ENCODE results near the gene PAK1IP1.

The PAK1IP1 gene

DNA sequence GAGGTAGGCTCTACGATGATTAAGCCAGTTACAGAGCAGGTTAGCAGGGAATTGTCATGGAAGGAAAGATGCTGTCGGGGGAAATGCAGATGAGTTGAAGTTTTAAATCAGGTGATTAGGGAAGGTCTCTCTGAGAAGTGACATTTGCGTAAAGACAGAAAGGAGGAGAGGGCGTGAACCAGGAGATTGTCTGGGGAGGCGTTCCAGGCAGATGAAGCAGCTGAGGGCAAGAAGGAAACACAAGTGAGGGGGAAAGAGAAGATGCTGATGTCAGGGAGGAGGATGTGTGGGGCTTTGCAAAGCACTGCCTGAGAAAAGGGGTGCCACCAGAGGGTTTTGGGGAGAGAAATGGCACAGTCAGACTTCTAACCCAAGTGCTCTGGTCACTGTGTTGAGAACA is 50.3 kb downstream of the PAK1IP1 start:
- H3K4me2 ChIP-seq (ENCODE audit: low read depth, low read length, poor library complexity, severe bottlenecking), result no peak overlapping the region

DNA sequence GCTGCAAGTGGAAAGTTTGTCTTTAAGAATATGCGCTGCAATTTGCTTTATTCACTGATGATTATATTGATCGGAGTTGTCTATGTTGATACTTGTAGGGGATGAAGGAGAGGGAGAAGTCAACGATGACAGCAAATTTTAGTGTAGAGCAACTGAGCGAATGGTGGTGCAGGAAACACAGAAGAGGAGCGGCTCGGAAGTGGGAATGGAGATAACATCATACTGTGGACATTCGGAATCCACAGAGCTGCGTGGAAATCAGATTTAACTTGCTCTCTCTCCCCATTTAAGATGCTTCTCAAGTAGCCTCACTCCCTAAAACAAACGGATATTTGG is 52.1 kb downstream of the PAK1IP1 start:
- H3K79me2 ChIP-seq (ENCODE audit: insufficient read depth, low read length), result peaks cover 51% of the 10 kb centered on the region
- no peaks in the 10 kb centered on the region for H3K9me2 ChIP-seq (replicated peaks; ENCODE audit: low read depth, low read length)
- H3K4me2 ChIP-seq (ENCODE audit: low read depth, low read length, poor library complexity, severe bottlenecking), result peak overlapping the region; percentile 89
- peak overlapping the region; percentile 68 for H2AFZ ChIP-seq (ENCODE audit: low read length)
- TF ChIP-seq, protein P1, sequence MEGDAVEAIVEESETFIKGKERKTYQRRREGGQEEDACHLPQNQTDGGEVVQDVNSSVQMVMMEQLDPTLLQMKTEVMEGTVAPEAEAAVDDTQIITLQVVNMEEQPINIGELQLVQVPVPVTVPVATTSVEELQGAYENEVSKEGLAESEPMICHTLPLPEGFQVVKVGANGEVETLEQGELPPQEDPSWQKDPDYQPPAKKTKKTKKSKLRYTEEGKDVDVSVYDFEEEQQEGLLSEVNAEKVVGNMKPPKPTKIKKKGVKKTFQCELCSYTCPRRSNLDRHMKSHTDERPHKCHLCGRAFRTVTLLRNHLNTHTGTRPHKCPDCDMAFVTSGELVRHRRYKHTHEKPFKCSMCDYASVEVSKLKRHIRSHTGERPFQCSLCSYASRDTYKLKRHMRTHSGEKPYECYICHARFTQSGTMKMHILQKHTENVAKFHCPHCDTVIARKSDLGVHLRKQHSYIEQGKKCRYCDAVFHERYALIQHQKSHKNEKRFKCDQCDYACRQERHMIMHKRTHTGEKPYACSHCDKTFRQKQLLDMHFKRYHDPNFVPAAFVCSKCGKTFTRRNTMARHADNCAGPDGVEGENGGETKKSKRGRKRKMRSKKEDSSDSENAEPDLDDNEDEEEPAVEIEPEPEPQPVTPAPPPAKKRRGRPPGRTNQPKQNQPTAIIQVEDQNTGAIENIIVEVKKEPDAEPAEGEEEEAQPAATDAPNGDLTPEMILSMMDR (conservative IDR thresholded peaks at IDR 0.05; ENCODE audit: low read length), result no peak
- no peak for TF ChIP-seq EZH2phosphoT487 (IDR thresholded peaks at IDR 0.05; ENCODE audit: borderline replicate concordance)
- no peaks in the 10 kb centered on the region for H3F3A ChIP-seq (ENCODE audit: low read depth)
- no peaks in the 10 kb centered on the region for H3K36me3 ChIP-seq (ENCODE audit: insufficient read depth, low read length)
- peak overlapping the region; percentile 78 for H3K4me3 ChIP-seq (ENCODE audit: low read length, poor library complexity, severe bottlenecking)
- H3K27me3 ChIP-seq (ENCODE audit: insufficient read depth, low read length, poor library complexity, severe bottlenecking), result no peaks in the 10 kb centered on the region
- no peaks in the 10 kb centered on the region for H3K9me3 ChIP-seq (ENCODE audit: insufficient read depth, low read depth, low read length)
- peaks cover 23% of the 10 kb centered on the region for H4K20me1 ChIP-seq (ENCODE audit: insufficient read depth, low read length, poor library complexity, severe bottlenecking)
- H3K4me1 ChIP-seq (ENCODE audit: insufficient read depth, low read length, poor library complexity, severe bottlenecking), result peaks cover 47% of the 10 kb centered on the region
- H3K9ac ChIP-seq (ENCODE audit: low read depth, low read length, poor library complexity, severe bottlenecking), result peak overlapping the region; percentile 85

More for the DNA sequence above, 50.3 kb downstream of the PAK1IP1 start:
- Histone ChIP-seq H3K27me3 (ENCODE audit: insufficient read depth, low read length, poor library complexity, severe bottlenecking) (no peaks in the 10 kb centered on the region), H3K9ac (ENCODE audit: low read depth, low read length, poor library complexity, severe bottlenecking) (no peak overlapping the region), H3K79me2 (ENCODE audit: insufficient read depth, low read length) (peaks cover 35% of the 10 kb centered on the region), H4K20me1 (ENCODE audit: insufficient read depth, low read length, poor library complexity, severe bottlenecking) (peaks cover 23% of the 10 kb centered on the region), H3K36me3 (ENCODE audit: insufficient read depth, low read length) (no peaks in the 10 kb centered on the region), H3K9me3 (ENCODE audit: insufficient read depth, low read depth, low read length) (no peaks in the 10 kb centered on the region), H3K4me1 (ENCODE audit: insufficient read depth, low read length, poor library complexity, severe bottlenecking) (peaks cover 29% of the 10 kb centered on the region), H3K4me3 (ENCODE audit: low read length, poor library complexity, severe bottlenecking) (no peak overlapping the region), H3K9me2 (replicated peaks; ENCODE audit: low read depth, low read length) (no peaks in the 10 kb centered on the region), H2AFZ (ENCODE audit: low read length) (no peak overlapping the region), H3F3A (ENCODE audit: low read depth) (no peaks in the 10 kb centered on the region)
- TF ChIP-seq EZH2phosphoT487 (IDR thresholded peaks at IDR 0.05; ENCODE audit: borderline replicate concordance), result no peak
- TF ChIP-seq, protein P1 (conservative IDR thresholded peaks at IDR 0.05; ENCODE audit: low read length), result no peak

DNA sequence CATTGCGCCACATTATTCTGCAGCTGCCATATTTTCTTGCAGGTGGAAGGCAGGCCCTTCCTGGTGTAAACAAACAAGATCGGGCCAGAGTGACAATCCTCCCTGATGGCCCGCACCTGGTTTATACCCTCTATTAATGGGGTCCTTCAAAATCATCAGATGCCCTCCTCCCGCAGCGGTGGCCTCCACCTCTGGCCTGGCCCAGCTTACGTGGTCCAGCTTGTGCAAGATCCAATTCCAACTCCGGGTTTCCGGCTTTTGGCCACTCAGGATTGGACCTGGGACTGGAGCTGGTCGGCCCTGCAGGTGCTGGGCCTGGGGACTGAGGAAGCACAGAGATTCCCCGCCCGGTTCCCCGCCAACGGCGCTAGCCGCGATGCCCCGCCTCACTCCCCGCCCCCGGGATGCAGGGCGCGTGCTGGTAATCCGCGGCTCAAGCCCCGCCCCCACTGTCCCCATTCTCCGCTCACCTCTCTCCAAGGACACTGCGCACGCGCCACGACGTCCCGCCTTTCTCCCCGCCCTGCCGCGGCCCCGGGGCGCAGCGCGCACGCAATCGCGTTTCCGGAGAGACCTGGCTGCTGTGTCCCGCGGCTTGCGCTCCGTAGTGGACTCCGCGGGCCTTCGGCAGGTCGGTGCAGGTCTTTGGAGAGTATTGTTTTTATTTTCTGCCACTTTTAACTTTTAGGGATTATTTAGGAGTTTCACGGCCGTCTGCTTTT is 52.6 kb downstream of the PAK1IP1 start, which contains the start of gene TMEM14B:
TSS of gene TMEM14B (plus strand) at position 555 of the 722 bp plus-strand sequence. CDS start 1,441 bp downstream, outside the sequence.
- Histone ChIP-seq H3K4me3 (ENCODE audit: low read length, poor library complexity, severe bottlenecking) (peak within 1 kb of the TSS; percentile 78), H3K79me2 (ENCODE audit: insufficient read depth, low read length) (peaks cover 53% of the 10 kb centered on the region), H3K4me1 (ENCODE audit: insufficient read depth, low read length, poor library complexity, severe bottlenecking) (peaks cover 47% of the 10 kb centered on the region), H3K9ac (ENCODE audit: low read depth, low read length, poor library complexity, severe bottlenecking) (peak within 1 kb of the TSS; percentile 85), H3K9me2 (replicated peaks; ENCODE audit: low read depth, low read length) (no peaks in the 10 kb centered on the region), H4K20me1 (ENCODE audit: insufficient read depth, low read length, poor library complexity, severe bottlenecking) (peaks cover 23% of the 10 kb centered on the region), H3K9me3 (ENCODE audit: insufficient read depth, low read depth, low read length) (no peaks in the 10 kb centered on the region), H3K4me2 (ENCODE audit: low read depth, low read length, poor library complexity, severe bottlenecking) (peak within 1 kb of the TSS; percentile 98), H3K27me3 (ENCODE audit: insufficient read depth, low read length, poor library complexity, severe bottlenecking) (no peaks in the 10 kb centered on the region), H2AFZ (ENCODE audit: low read length) (peak within 1 kb of the TSS; percentile 90), H3K36me3 (ENCODE audit: insufficient read depth, low read length) (no peaks in the 10 kb centered on the region), H3F3A (ENCODE audit: low read depth) (no peaks in the 10 kb centered on the region)
- no peak for TF ChIP-seq EZH2phosphoT487 (IDR thresholded peaks at IDR 0.05; ENCODE audit: borderline replicate concordance)
- TF ChIP-seq, protein P1 (conservative IDR thresholded peaks at IDR 0.05; ENCODE audit: low read length), result no peak

All from Loucy (cell line).